Measurements from ENCODE around the gene PRDM8.
"Not testable (repeated sequence)": the region's sequence is repeated elsewhere in the genome, so short reads cannot be mapped to it uniquely, and the experiment has no call there.

Gene PRDM8

DNA sequence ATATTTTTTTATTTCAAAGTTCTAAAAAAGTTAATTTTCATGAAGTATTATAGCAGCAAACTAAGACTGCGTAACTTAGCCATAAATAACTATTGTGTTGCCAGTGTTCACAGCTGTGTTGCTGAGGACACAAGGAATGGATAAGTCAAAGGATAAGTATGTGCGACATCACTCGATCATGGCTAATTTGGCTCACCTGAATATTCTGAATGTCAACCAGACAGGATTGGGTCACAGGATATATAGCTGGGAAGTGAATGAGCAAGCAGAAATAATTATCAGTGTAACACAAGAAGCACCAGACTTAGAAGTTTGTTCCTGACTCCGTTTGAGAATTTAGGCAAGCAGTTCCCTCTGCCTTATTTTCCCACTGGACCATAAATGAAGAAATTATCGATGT, 33.9 kb downstream of the PRDM8 start:
- DNase-seq: no peak

DNA sequence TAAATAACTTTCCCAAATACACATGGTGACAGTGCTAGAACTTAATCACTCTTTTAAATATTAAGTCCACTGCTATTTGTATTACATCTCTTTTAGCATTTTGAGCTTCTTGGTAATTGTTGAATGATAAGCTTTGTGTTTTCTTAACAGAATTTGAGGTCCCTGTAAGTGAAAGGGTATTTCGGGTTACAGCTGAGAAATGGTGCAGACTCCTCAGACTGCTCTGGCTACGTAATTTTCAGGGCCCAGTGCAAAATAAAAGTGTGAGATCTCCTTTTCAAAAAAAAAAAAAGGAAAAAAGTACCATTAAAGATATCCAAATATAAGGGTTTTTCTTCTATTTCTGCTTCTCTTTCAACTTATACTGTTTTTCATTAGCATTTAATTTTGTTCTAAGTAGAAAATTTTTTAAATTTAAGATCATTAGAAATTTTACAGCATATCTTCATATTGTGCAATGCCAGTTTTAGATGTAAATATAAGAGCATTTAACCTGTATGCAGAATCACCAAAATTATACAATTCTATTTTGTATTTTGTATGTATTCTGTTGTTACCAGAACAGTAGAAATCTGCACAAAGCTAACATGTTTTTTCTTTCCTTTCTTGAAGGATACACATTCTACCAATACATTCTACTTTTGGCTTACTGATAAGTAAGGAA, 35.5 kb downstream of the PRDM8 start:
- DNase-seq: no peak

DNA sequence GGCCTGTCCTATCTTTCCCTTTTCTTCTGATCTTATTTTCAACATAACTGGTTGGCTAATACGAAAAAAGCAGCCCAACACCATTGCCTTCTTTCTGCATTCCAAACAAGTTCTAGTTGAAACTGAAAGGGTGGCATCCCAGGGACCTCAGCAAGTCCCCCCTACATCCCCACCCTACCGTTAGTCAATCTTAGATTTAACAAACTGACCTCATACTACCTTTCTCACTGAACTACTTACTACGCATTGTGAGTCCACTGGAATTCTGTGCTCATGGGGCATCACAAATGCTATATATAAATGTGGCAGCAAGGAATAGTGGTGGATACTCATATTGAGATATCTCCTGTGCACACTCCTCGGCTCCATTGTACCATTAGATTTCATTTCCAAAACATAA, 36.1 kb downstream of the PRDM8 start:
- no peak for DNase-seq

DNA sequence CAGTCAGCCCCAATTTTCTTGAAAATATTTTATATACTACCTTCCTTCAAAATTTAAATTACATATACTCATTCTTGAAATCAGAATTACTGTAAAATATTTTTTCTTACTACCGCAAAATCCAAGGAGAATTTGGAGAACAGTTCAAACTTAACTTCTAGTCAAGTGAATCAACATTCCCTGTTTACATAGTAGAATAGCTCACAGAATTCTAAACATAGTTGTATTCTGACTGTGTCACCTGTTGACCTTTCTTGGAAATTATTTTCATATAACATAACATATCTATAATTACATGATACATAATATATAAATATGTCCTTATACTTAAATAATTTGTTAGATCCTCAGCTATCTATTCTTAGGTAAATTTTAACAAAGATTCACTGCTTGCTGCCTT, 38.1 kb downstream of the PRDM8 start:
- DNase-seq: no peak

DNA sequence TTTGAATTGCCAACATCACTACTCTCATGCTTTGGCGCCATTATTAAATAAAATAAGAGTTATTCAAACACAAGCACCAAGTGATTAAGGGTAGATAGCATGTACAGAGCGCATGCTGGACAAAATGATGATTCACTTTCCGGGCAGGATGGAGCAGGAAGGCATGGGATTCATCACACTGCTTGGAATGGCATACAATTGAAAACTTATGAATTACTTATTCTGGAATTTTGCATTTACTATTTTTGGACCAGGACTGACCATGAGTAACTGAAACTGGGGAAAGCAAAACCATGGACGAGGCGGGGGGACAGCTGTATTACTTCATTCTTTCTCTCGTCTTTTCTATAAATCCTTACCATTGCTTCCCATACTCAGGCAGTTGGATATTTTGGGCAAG, 40.7 kb downstream of the PRDM8 start:
- no peak for DNase-seq

DNA sequence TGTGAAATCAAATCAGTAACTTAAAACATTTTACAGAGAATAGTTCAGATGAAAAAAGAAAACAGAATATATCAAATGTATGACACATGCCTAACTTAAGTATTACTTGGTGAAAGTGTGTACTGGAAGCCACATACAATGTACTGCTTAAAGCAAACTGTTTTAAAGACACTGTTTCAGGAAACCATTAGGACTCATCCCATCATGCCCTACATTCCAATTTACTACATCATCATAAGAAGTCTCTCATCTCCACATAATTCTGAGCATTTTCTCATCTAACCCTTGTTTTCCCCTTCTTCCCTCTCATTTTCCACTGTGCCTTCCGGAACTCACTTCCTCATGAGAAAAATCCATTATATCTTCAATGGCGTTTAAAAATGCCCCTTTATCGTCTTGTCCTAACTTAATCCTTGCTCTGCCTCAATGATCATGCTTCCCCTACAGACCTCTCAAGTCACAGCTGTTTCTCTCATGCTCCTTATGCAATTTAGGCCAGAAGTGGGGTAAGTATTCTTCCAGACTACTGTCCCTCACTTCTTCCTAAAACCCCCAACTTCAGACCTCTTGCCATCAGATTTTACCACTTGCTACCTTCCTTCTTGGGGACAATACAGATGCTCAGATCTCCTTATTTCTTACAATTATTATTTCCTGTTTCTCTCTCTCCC, 42.3 kb downstream of the PRDM8 start:
- DNase-seq: no peak

DNA sequence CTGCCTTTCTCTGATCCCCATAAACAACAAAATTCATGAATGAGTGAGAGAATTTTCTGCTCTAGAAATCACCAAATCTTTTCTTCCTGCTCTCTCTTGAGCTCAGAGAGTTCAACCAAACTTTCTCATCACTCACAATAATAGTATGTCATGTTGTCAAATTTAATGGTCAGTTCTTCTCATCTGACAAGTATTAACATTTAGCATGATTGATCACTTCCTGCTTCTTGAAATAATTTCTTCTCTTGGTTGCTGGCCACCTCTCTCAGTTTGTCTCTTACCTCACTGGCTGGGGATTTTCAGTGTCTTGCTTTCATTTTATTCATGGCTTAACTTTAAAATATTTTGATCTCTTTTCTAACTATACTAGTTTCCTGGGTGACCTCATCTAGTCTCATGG, 43.7 kb downstream of the PRDM8 start:
- no peak for DNase-seq

DNA sequence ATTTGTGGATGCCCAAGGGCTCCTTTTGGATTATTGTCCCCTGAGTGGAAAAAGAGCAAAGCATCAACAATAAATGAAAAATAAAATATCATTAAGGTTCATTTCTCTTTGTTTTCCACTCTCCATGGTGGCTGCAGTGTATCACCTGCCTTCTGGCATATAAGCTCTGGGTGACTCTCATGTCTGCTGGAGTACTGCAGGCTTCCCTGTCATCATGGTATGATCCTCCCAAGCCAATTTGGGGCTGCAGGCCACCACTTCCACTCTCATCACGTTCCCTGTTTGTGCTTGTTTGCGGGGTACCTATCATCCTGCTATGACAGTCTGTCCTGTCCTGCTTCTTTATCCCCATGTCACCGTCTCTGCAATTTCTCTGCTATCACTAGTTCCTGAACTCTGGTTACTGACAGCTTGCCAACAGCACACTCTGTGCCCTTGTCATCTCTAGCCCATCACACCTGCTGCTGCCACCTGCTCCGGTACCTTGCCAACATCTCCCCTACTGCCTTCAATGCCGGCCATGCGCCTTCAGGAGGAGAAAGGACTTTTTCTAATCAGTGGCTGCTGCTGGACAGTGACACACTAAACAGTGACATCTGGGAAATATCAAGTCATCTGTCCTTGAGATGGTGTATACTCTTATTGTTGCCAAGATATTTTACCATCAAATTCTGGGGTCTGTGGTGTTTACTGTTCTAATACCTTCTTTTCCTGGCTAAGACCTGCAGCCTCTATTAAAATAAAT, 46.1 kb downstream of the PRDM8 start:
- no peak for DNase-seq

DNA sequence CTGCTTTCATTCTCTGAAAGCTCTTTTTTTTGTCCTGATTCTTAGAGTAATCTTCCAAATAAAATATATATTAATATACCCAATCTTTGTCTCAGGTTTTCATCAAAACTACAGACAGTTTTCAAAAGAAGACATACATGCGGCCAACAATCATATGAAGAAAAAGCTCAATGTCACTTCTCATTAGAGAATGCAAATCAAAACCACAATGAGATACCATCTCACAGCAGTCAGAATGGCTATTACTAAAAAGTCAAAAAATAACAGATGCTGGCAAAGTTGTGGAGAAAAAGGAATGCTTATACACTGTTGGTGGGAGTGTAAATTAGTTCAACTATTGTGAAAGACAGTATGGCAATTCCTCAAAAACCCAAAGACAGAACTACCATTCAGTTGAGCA, 50.2 kb downstream of the PRDM8 start:
- DNase-seq: not testable (repeated sequence)

DNA sequence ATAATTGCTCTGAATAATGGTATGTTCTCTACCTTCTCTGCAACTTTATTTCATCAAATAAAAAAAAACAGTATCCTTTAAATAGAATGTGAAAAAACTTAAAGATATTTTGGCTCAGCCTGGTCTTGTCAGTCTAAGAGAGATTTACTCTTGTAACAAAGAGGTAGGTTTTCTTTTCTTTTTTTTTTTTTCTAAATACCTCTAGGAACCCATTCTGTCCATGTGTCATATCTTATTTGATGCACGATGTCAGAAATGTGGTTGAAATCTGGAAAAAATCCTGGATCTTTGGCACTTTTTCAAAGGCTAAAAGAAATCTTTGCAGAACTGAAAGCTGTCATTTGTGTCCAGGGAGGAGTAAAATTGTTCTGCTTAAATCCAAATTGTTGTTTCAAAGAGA, 51.8 kb downstream of the PRDM8 start:
- DNase-seq: no peak

DNA sequence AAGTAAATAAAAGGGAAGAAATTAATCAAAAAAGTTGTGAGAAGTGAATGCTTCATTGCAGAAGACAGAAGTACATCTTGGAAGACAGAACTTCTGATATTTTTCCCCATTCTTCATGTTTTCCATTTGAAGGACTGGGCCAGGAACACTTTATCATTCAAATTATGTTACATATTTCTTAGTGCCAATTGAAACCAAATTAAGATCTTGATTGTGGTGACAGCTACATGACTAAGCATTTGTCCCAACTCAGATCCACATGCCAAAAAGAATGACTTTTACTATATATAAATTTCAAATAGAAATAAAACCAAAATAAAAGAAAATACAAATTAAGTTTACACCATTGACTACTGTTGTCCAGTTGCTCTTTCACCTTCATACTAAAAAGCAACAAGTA, 55.1 kb downstream of the PRDM8 start:
- DNase-seq: no peak

DNA sequence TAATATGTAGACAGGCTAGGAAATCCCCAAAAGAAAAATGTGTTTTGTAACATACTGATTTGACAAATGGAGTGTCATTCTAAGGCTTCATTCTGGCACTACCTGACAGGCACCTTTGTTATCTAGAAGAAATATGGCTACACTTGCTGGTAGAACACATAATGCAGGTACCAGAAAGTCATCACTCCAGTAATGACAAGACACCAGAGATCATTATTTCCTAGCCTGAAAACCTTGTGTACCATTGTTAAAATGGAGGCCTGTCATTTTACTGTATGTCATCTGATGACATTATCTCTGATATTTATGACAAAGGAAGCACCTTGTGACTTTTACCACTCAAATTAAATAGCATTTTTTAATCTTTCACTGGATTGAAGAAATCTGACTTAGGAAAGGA, 55.6 kb downstream of the PRDM8 start:
- DNase-seq: no peak

DNA sequence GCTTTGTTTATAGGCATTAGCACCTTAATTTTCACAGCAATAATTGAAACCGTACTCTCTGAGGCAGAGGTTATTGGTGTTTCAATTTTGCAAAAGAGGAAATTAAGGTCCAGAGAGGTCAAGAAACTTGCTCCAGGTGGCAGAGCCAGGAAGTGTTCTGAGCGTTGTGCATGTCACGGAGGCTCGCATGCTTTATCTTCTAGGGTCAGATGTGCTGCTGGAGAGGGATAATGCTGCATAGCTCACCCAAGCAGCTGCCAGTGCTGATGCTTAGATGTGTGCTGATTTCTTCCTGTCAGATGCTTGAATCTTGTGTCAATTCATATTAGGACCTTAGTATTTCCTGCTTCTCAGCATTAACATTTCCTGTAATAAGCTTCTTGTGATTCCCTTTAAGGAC, 56.2 kb downstream of the PRDM8 start:
- peak; percentile 20 for DNase-seq

Data from NCI-H82 (cell line).